CD4-positive, alpha-beta memory T cell (primary cell): ENCODE measurements around the gene ROM1. TPM values are rescaled to one million over a fixed set of nuclear protein-coding genes. Genes with fewer than 3 reads are reported as not detected.

Experiments used
- CTCF ChIA-PET: fragments of 350-600 bp; sonication (Branson Sonifier 250); formaldehyde crosslinking; loops from one replicate; lab custom pipeline; 2021; ENCODE audit warnings: inconsistent platforms; ENCODE audit not compliant: partially characterized antibody; lab: Charles Lee
- POLR2A ChIA-PET: fragments of 350-600 bp; sonication (Branson Sonifier 250); formaldehyde crosslinking; loops from one replicate; lab custom pipeline; 2021; ENCODE audit not compliant: partially characterized antibody; lab: Charles Lee
- DNase-seq, 5 donors: peaks; one replicate each; pipeline versions ENCODE4 v3.0.0 to v3.0.0-alpha.2; 2020 to 2022; ENCODE audit warnings: mixed read lengths in 1 of 5
- H3K27ac ChIP-seq: one replicate; pipeline ENCODE4 v1.7.0; 2013; ENCODE audit warnings: low read depth, low read length
- H3K27me3 ChIP-seq: 2 replicates; pipeline ENCODE4 v1.7.0; 2013; ENCODE audit warnings: mild to moderate bottlenecking, low read length, moderate library complexity; ENCODE audit not compliant: insufficient read depth
- H3K36me3 ChIP-seq: 2 replicates; pipeline ENCODE4 v1.7.0; 2013; ENCODE audit warnings: mild to moderate bottlenecking, low read length, moderate library complexity; ENCODE audit not compliant: insufficient read depth
- H3K4me1 ChIP-seq: 2 replicates; pipeline ENCODE4 v1.7.0; 2013; ENCODE audit warnings: mild to moderate bottlenecking, low read length, moderate library complexity; ENCODE audit not compliant: insufficient read depth
- H3K4me3 ChIP-seq, 2 donors: one replicate each; pipeline ENCODE4 v1.7.0; 2013; ENCODE audit warnings: low read length in 2 of 2, mild to moderate bottlenecking in 1 of 2
- H3K9me3 ChIP-seq, 2 donors: one replicate each; pipeline ENCODE4 v1.7.0; 2013; ENCODE audit warnings: low read length in 2 of 2, control low read depth in 1 of 2; ENCODE audit not compliant: control insufficient read depth in 1 of 2
- H3K27ac Mint-ChIP-seq, 7 donors: one replicate each; pipeline ENCODE4 v1.8.0; 2020 to 2021; ENCODE audit warnings: mixed read lengths in 7 of 7, mild to moderate bottlenecking in 6 of 7, inconsistent platforms in 3 of 7, moderate library complexity in 3 of 7
- H3K27me3 Mint-ChIP-seq, 2 donors: one replicate each; pipeline ENCODE4 v1.8.0; 2020 to 2021; ENCODE audit warnings: mixed read lengths in 2 of 2
- H3K36me3 Mint-ChIP-seq, 2 donors: one replicate each; pipeline ENCODE4 v1.8.0; 2020 to 2021; ENCODE audit warnings: mixed read lengths in 2 of 2, inconsistent platforms in 1 of 2, mild to moderate bottlenecking in 1 of 2
- H3K4me1 Mint-ChIP-seq, 4 donors: one replicate each; pipeline ENCODE4 v1.8.0; 2020 to 2021; ENCODE audit warnings: mixed read lengths in 4 of 4, mild to moderate bottlenecking in 1 of 4
- H3K4me3 Mint-ChIP-seq, 8 donors: one replicate each; pipeline ENCODE4 v1.8.0; 2020 to 2021; ENCODE audit warnings: mixed read lengths in 8 of 8, mild to moderate bottlenecking in 7 of 8, moderate library complexity in 6 of 8, inconsistent platforms in 3 of 8
- H3K9me3 Mint-ChIP-seq, 8 donors: one replicate each; pipeline ENCODE4 v1.8.0; 2020 to 2021; ENCODE audit warnings: mixed read lengths in 8 of 8, mild to moderate bottlenecking in 5 of 8, inconsistent platforms in 3 of 8, moderate library complexity in 1 of 8
- intact Hi-C: fragments of 100-400 bp; cut with micrococcal nuclease; formaldehyde crosslinking; loops from one replicate; pipeline ENCODE4 v1.15.1; 2023
- polyA plus RNA-seq, 2 donors: library from polyadenylated mRNA; unstranded; fragments of 300-500 nt; fragmentation: Illumina TruSeq; gene quantifications; one replicate each; pipeline ENCODE4 v1.2.3, GENCODE V29; 2021
- total RNA-seq, 2 experiments: library from RNA; stranded (reverse); gene quantifications; one replicate each; pipeline ENCODE4 v1.2.3, GENCODE V29; 2021

ROM1 gene
- total and polyA plus RNA-seq, 4 experiments from 2014 or later: 0.98 to 1.9 (median 1.3) TPM

DNA sequence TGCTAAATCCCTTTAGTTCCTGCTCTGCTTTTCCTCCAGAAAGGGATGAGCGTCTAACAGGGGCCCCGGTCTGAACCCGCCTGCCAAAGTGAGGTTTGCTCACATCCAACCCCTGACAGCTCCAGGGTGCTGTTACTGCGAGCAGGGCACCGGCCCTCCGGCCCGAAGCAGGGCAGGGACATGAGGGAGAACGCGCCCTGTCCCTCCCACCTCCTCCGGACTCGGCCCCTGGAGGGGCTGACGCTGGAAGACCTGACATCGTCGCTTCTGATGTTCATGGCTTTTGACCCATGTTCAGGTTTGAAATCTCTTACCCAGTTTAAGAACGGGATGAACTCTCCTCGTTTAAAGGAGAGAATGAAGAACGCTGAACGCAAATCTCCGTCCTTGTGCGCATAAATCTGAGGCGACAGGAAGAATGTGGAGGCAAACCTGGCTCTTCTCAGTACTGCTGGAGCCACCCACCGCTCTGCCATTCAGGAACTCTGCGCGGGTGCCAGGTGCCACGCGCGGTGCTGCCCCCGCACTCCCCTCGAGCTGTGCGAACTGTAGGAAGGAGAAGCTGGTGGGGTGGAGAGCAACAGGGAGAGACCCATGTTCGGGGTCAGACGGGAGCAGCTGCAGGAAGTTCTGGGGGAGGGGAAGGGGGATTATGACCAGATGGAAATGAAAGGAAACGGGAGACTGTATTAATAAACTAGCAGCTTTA lies 38.5 kb upstream of the ROM1 start:
- no peak for DNase-seq
- Histone ChIP-seq H3K27ac (peak overlapping the region; percentile 77), H3K4me3 (peak overlapping the region; percentile 89 to 91), H3K9me3 (no peaks in the 10 kb centered on the region), H3K36me3 (peaks cover 53% of the 10 kb centered on the region), H3K27me3 (no peaks in the 10 kb centered on the region), H3K4me1 (peaks cover 44% of the 10 kb centered on the region)
- CTCF ChIA-PET: interaction anchor here (0.6 to 2.8 kb wide), 10 partner anchors 13 to 180 kb away, joined by 3 to 15 read pairs (median 5); partner anchors contain the start of genes C11orf98 and TUT1
- peaks cover 32 to 60% (median 45%) of the 10 kb centered on the region in 4 donors for H3K4me1 Mint-ChIP-seq
- no peaks in the 10 kb centered on the region for H3K9me3 Mint-ChIP-seq
- POLR2A ChIA-PET: interaction anchor here (0.6 to 6.6 kb wide), 45 partner anchors 10 to 1213 kb away, joined by 3 to 120 read pairs (median 5); partner anchors contain the start of genes AHNAK, B3GAT3, C11orf98 and CSKMT
- intact Hi-C loops: loop anchor here (1.0 to 2.0 kb wide), 3 partner anchors 17 to 306 kb away; partner anchors contain the start of genes EML3, ROM1, SLC3A2 and TUT1
- no peaks in the 10 kb centered on the region for H3K27me3 Mint-ChIP-seq
- peaks cover 38 to 68% of the 10 kb centered on the region in 2 donors for H3K36me3 Mint-ChIP-seq
- peak overlapping the region; percentile 92 to 98 (median 98) for H3K4me3 Mint-ChIP-seq
- peak overlapping the region; percentile 94 to 98 (median 97) for H3K27ac Mint-ChIP-seq

DNA sequence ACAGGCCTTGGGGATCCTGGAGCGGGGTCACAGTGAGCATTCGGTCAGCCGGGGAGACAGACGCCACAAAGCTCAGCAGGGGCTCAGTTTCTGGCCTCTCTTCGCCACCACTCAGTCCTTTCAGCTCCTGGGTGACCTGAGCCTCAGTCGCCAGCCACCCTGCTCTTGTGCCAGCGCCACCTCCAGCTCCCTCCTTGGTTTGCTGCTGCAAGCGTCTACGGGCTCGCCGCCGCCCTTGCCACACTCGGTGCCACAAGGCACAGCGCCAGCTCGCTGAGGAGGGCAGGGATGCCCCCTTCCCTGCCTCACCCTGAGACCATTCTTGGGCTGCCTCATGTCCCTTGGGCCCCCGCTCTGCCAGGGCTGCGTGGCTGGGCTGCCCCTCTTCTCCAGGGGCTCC lies 37.9 kb upstream of the ROM1 start:
- H3K4me1 Mint-ChIP-seq: peaks cover 29 to 53% (median 40%) of the 10 kb centered on the region in 4 donors
- H3K36me3 ChIP-seq: peaks cover 47% of the 10 kb centered on the region

DNA sequence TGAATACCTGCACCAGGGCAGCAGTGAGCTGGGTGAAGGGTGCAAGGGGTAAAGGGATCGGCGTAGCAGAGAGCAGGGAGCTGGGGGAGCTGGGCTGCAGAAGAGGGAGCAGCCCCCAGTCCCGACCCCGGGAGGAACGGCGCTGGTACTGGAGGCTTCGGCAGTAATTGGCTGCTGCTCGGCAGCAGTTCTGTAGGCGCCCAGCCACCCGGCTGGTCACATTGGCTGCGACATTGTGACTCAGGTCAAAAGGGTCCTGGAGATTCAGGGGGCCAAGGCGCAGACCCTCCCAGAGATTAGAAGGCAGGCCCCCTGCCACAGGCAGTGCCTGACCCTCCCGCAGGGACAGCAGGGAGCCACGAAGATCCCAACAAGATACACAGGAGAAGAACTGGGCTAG lies 37.2 kb upstream of the ROM1 start:
- Histone ChIP-seq H3K27me3 (no peaks in the 10 kb centered on the region), H3K27ac (no peak overlapping the region), H3K9me3 (no peaks in the 10 kb centered on the region), H3K4me3 (no peak overlapping the region), H3K36me3 (peaks cover 42% of the 10 kb centered on the region), H3K4me1 (peaks cover 34% of the 10 kb centered on the region)
- POLR2A ChIA-PET: interaction anchor here (1.6 to 5.4 kb wide), 5 partner anchors 16 to 265 kb away, joined by 4 to 114 read pairs (median 25); partner anchors contain the start of genes C11orf98, CSKMT, INTS5 and TUT1
- Mint-ChIP-seq H3K36me3 (peaks cover 34 to 59% of the 10 kb centered on the region in 2 donors), H3K27ac (peak overlapping the region in 3 of 7 donors; percentile 27 to 77 (median 60)), H3K4me1 (peaks cover 26 to 47% (median 36%) of the 10 kb centered on the region in 4 donors), H3K27me3 (no peaks in the 10 kb centered on the region), H3K4me3 (peak overlapping the region in 4 of 8 donors; percentile 81 to 98 (median 95)), H3K9me3 (no peaks in the 10 kb centered on the region)
- intact Hi-C loops: loop anchor here (2.0 kb wide), 2 partner anchors 37 to 305 kb away; partner anchors contain the start of genes EML3, ROM1 and SLC3A2
- DNase-seq: no peak
- CTCF ChIA-PET: interaction anchor here (1.8 to 2.8 kb wide), 5 partner anchors 12 to 151 kb away, joined by 4 to 15 read pairs (median 7); partner anchors contain the start of gene TUT1

More for the DNA sequence above, 37.9 kb upstream of the ROM1 start:
- no peaks in the 10 kb centered on the region for H3K27me3 Mint-ChIP-seq
- peak overlapping the region in 7 of 8 donors; percentile 92 to 98 (median 98) for H3K4me3 Mint-ChIP-seq
- intact Hi-C loops: loop anchor here (2.0 kb wide), 2 partner anchors 38 to 306 kb away; partner anchors contain the start of genes EML3, ROM1 and SLC3A2
- Histone ChIP-seq H3K4me1 (peaks cover 38% of the 10 kb centered on the region), H3K27ac (no peak overlapping the region), H3K27me3 (no peaks in the 10 kb centered on the region), H3K4me3 (peak overlapping the region in 1 of 2 donors; percentile 89), H3K9me3 (no peaks in the 10 kb centered on the region)
- ChIA-PET CTCF (interaction anchor here (0.7 to 2.8 kb wide), 5 partner anchors 13 to 151 kb away, joined by 3 to 15 read pairs (median 7); partner anchors contain the start of genes C11orf98 and TUT1), POLR2A (interaction anchor here (1.6 to 6.6 kb wide), 12 partner anchors 13 to 307 kb away, joined by 7 to 120 read pairs (median 21); partner anchors contain the start of genes AHNAK, C11orf98, CSKMT and INTS5)
- peaks cover 36 to 62% of the 10 kb centered on the region in 2 donors for H3K36me3 Mint-ChIP-seq
- H3K9me3 Mint-ChIP-seq: no peaks in the 10 kb centered on the region
- H3K27ac Mint-ChIP-seq: peak overlapping the region in 5 of 7 donors; percentile 94 to 98 (median 95)
- no peak for DNase-seq

DNA sequence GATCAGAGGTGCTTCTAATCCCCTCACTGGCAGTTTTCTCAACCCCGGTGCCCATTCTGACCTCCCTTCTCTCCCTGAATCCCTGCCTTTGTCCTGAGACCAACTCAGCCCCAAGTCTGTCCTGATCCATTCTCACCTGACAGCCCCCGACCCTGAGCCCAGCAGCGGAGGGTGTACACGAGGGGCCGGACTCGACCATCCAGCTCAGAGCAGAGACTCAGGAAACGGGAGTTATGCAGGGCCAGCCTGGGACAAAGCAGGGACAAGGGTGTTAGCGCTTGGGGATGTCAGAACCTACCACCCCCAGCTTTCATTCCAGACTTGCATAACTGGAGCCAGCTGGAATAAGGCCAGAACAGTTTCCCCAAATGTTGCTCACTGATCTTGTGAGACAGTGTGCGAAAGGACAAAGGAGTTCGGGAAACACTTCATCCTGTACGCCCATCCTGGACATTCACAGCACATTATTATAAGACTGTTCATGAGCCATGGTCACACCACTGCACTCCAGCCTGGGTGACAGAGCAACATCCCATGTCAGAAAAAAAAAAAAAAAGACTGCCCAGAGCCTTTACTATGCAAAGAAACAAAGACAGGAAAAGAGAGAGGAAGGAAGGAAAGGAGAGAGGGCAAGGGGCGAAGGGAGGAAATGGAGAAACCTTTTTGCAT lies 35.9 kb upstream of the ROM1 start:
- H3K4me1 ChIP-seq: peaks cover 21% of the 10 kb centered on the region
- Mint-ChIP-seq H3K4me3 (no peak overlapping the region), H3K27ac (peak overlapping the region in 1 of 7 donors; percentile 52), H3K27me3 (no peaks in the 10 kb centered on the region), H3K4me1 (peaks cover 20 to 34% (median 26%) of the 10 kb centered on the region in 4 donors), H3K9me3 (no peaks in the 10 kb centered on the region), H3K36me3 (peaks cover 24 to 54% of the 10 kb centered on the region in 2 donors)
- DNase-seq: no peak
- H3K9me3 ChIP-seq: no peaks in the 10 kb centered on the region
- H3K4me3 ChIP-seq: no peak overlapping the region
- no peak overlapping the region for H3K27ac ChIP-seq
- H3K36me3 ChIP-seq: peaks cover 36% of the 10 kb centered on the region
- intact Hi-C loops: no loop called here
- CTCF ChIA-PET: interaction anchor here (1.2 to 1.8 kb wide), 4 partner anchors 17 to 192 kb away, joined by 3 to 4 read pairs (median 4); no protein-coding TSS in a partner anchor
- POLR2A ChIA-PET: interaction anchor here (0.5 to 5.4 kb wide), 5 partner anchors 14 to 126 kb away, joined by 3 to 114 read pairs (median 4); partner anchors contain the start of genes C11orf98, CSKMT, MTA2 and TUT1
- no peaks in the 10 kb centered on the region for H3K27me3 ChIP-seq

DNA sequence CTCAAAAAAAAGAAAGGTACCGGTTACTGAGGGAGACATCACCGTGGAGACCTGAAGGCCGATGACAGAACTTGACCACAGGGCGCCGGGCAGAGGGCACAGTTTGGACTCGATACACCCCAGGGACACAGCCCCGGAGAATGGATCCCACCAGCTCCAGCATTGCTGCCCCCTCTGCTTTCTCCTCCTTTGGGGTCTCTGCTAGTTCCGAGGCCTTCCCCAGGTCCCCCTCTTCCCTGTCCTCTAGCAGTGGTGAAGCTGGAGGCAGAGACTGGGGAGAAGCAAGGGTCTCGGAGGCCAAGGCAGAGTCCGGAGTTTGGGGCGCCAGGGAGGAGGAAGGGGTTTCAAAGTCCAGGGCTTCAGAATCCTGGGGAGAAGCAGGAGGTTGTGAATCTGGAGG lies 34.5 kb upstream of the ROM1 start:
- ChIA-PET POLR2A (interaction anchor here (1.0 to 3.2 kb wide), 3 partner anchors 13 to 130 kb away, joined by 3 to 15 read pairs (median 6); partner anchors contain the start of genes C11orf98, CSKMT and TUT1), CTCF (interaction anchor here (1.2 to 1.6 kb wide), 4 partner anchors 13 to 191 kb away, joined by 3 to 6 read pairs (median 4); partner anchors contain the start of gene TUT1)
- Mint-ChIP-seq H3K27ac (peak overlapping the region in 1 of 7 donors; percentile 53), H3K4me1 (peaks cover 12 to 22% (median 15%) of the 10 kb centered on the region in 4 donors), H3K9me3 (no peaks in the 10 kb centered on the region), H3K27me3 (no peaks in the 10 kb centered on the region), H3K4me3 (no peak overlapping the region), H3K36me3 (peaks cover 18 to 41% of the 10 kb centered on the region in 2 donors)
- peaks cover 38% of the 10 kb centered on the region for H3K36me3 ChIP-seq
- peaks cover 12% of the 10 kb centered on the region for H3K4me1 ChIP-seq
- intact Hi-C loops: no loop called here
- no peaks in the 10 kb centered on the region for H3K27me3 ChIP-seq
- no peaks in the 10 kb centered on the region for H3K9me3 ChIP-seq
- H3K27ac ChIP-seq: no peak overlapping the region
- H3K4me3 ChIP-seq: no peak overlapping the region
- DNase-seq: no peak

DNA sequence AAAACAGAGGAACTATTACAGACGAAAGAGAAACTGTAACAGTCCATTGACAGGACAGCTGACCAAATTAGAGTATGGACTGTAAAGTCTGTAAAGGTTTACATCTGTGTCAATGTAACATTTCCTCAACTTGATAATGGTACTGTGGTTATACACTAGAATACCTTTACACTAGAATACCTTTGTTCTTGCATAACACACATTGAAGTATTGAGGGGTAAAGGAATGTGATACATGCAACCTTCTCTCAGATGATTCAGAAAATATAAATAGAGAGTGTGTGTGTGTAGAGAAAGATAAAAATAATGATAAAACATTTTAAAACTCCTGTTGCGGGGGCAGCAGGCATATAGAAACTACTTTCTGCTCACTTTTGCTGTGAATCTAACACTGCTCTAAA lies 33.8 kb upstream of the ROM1 start:
- POLR2A ChIA-PET: interaction anchor here (1.0 to 3.2 kb wide), 3 partner anchors 12 to 130 kb away, joined by 3 to 15 read pairs (median 6); partner anchors contain the start of genes C11orf98, CSKMT and TUT1
- H3K36me3 ChIP-seq: peaks cover 40% of the 10 kb centered on the region
- peaks cover 9 to 19% (median 13%) of the 10 kb centered on the region in 4 donors for H3K4me1 Mint-ChIP-seq

More for the DNA sequence above, 33.8 kb upstream of the ROM1 start:
- no peak overlapping the region for H3K27ac ChIP-seq
- Mint-ChIP-seq H3K27me3 (no peaks in the 10 kb centered on the region), H3K36me3 (peaks cover 18 to 38% of the 10 kb centered on the region in 2 donors), H3K4me3 (no peak overlapping the region), H3K9me3 (no peaks in the 10 kb centered on the region), H3K27ac (no peak overlapping the region)
- CTCF ChIA-PET: interaction anchor here (1.2 to 1.6 kb wide), 3 partner anchors 12 to 155 kb away, joined by 3 to 6 read pairs (median 3); partner anchors contain the start of gene TUT1
- no peaks in the 10 kb centered on the region for H3K9me3 ChIP-seq
- no peak for DNase-seq
- H3K4me1 ChIP-seq: peaks cover 11% of the 10 kb centered on the region
- H3K4me3 ChIP-seq: no peak overlapping the region
- intact Hi-C loops: no loop called here
- H3K27me3 ChIP-seq: no peaks in the 10 kb centered on the region
